ENCODE data around the gene KRTAP10-2.

KRTAP10-2 gene

GRCh38 chr21:44537930-44538911 lies 13.1 kb downstream of the KRTAP10-2 start:
- DNase-seq: no peak

GRCh38 chr21:44535963-44536362 lies 15.3 kb downstream of the KRTAP10-2 start:
- DNase-seq: no peak

DNA sequence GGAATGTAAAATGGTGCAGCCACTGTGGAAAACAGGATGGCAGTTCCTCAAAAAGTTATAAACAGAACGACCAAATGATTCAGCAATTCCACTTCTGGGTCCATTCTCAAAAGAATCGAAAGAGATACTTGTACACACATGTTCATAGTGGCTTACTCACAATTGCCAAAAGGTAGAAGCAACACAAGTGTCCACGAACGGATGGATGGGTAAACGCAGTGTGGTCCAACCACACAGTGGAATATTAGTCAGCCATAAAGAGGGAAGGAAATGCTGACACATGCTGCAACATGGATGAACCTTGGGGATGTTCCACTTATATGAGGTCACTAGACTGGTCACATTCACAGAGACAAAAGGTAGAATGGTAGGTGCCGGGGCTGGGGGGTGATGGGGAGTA lies 16.6 kb downstream of the KRTAP10-2 start:
- no peak for DNase-seq

DNA sequence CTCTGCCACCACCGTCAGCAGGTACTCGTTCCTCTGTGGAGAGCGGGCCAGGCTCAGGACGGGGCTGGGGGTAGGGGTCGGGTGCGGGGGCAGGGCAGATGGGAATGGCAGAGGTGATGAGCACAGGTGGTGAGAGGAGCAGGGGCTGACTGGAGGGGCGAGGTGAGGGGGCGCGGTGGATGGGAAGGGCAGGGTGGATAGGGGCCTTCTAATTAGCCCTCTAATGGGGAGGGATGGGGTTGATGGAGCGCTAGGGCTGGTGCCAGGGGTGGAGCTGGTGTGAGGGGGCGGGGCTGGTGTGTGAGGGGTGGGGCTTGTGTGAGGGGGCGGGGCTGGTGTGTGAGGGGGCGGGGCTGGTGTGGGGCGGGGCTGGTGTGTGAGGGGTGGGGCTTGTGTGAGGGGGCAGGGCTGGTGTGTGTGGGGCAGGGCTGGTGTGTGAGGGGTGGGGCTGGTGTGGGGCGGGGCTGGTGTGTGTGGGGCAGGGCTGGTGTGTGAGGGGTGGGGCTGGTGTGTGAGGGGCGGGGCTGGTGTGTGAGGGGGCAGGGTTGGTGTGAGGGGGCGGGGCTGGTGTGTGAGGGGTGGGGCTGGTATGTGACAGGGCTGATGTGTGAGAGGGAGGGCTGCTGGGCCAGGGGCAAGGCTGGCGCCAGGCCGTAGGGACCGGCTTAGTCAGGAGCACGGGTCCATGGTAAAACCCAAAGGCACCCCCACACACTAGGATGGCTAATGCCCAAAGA lies 17.2 kb downstream of the KRTAP10-2 start:
- no peak for DNase-seq

DNA sequence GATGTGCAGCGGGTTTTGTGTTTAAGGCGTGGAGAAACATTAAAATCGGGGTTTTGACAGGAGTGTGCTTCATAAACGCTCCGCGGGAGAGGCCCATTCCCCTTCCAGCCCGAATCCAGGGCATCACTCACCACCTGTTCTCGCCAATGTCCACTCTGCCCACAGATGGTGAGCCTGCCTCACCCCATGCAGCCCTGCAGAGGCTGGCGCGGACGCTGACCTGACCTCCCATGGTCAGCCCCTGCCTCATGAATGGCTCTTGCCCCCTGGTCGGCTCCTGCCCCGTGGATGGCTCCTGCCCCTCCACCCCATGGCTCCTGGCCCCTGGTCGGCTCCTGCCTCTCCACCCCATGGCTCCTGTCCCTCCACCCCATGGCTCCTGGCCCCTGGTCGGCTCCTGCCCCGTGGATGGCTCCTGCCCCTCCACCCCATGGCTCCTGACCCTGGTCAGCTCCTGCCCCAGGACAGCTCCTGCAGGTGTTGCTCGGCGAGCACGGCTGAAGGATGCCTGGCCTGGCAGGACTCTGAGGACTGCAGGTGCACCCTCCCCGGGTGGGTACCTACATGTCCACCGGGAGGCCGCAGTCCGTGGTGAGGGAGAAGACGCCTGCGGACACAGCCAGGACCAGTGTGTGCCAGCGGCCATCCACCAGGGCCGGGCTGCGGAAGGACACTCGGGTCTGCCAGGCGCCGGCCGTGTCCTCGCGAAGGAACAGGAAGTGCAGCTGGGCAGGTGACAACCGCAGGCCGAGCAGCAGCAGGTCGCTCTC lies 18.0 kb downstream of the KRTAP10-2 start:
- no peak for DNase-seq

- no peak for DNase-seq
These were observed 18.6 kb downstream of the KRTAP10-2 start for GRCh38 chr21:44532712-44533111.

DNA sequence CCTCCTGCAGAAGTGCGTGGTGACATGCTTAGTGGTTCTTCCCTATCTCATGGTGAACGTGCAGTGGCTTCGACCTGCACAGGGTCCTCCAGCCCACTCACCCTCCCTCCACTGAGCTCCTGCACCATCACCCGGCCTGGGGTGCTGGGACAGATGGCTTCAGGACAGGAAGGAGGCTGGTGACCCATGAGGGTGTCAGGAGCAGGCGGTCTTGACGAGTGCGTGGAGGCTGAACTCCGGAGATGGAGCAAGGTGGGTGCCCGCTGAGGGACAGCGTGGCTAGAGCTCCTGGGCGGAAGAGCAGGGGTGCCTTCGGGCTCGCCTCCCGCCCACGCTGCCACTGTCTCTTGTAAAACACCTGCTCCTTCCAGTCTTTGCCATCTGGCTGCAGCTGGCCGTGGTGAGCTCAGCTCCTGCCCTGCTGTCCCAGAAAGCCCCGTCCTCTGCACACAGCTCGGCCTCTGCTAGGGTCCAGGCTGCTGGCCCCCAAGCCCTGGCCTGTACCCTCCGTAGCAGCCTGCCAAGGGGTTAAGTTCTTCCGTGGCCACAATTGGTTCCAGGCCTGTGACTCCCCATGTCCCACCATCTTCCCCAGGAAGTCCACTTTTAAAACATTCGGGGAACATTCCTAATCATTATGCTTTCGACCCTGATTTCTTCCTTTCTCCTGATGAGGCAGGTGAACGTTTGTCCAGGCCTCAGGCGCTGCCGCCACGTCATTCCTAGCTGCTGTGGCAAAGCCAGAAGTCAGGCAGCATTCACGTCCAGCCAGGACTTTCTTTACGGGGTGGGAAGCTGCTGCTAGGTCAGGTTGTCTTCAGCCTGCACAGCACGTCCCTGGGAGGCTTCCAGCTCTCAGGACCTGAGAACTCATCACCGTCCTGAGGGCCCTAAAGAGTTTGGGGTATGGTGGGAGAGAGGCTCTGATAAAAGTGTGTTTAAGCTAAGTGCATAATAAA lies 19.4 kb downstream of the KRTAP10-2 start:
- no peak for DNase-seq

DNA sequence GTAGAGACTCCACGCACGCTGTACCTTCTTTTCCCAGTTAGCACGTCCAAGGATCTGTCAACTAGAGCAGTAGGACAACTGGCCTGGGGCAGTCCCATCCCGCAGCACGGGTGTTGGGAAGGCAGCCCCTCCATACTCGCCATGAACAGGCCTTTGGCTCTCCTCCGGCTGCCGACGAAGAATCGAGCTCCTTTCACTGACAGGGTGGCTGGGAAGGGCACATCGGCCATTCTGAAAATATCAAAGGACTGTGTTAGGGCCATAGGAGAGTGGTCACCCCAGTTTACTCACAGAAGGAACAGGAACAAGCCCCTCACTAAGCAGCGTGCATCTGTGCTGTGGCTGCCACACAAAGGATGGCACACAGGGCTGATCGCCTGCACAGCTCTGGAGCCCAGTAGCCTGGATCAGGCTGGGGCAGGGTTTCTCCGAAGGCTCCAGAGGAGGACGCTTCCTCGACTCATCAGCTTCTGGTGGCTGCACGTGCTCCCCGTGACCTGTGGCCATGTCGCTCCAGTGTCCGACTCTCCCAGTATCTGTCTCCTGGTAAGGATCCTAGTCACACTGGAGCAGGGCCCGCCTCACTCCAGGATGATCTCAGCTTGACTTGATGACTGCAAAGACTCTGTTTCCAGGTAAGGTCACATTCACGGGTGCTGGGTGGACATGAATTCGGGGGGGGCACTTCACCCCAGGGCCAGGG lies 20.3 kb downstream of the KRTAP10-2 start:
- no peak for DNase-seq

- DNase-seq: no peak
These were observed 20.9 kb downstream of the KRTAP10-2 start for GRCh38 chr21:44530221-44530902.

DNA sequence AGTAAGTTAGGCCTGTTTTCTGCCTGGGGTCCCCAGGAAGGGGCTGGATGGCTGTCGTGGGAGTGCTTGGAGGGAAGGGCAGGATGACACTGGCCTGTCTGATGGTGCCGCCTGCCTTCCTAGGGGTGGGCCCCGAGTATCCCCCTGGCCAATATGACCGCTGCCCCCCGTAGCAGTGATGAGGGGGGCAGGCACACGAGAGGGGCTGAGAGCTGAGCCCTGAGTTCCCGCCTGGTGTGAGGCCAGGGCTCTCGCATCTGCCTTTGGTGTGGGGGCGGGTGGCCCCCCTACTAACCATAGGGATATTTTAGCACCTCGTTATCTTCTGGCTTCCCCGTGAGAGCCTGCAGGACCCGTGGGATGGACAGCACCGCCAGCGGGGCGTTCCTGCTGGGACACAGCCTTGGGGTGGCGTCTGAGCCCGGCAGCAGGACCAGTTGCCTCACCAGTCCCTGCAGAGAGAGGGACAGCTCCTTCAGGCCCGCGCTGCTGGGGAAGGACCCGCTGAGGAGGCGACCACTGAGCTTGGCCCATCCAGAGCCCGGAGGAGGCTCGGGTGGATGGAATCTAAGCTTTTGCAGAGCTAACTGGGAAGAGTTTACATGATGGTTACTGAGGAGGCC lies 21.7 kb downstream of the KRTAP10-2 start:
- no peak for DNase-seq

- no peak for DNase-seq
These were observed 22.3 kb downstream of the KRTAP10-2 start for GRCh38 chr21:44529011-44529421.

DNA sequence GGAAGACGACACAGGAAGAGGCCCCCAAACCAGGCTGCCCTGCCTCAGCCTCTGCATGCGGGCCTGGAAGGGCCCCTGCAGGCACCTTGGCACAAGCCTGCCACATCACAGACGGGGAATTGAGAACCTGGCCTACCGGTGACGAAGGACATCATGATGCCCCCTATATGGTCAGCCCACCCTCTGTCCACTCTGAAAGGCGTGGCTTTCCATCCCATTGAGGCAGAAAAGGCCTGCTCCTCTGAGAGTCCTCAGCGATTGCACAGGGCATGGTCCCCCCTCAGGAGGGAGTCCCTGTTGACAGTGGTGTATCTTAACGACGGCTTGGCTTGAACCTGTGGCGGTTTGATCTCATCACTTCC lies 22.7 kb downstream of the KRTAP10-2 start:
- no peak for DNase-seq

DNA sequence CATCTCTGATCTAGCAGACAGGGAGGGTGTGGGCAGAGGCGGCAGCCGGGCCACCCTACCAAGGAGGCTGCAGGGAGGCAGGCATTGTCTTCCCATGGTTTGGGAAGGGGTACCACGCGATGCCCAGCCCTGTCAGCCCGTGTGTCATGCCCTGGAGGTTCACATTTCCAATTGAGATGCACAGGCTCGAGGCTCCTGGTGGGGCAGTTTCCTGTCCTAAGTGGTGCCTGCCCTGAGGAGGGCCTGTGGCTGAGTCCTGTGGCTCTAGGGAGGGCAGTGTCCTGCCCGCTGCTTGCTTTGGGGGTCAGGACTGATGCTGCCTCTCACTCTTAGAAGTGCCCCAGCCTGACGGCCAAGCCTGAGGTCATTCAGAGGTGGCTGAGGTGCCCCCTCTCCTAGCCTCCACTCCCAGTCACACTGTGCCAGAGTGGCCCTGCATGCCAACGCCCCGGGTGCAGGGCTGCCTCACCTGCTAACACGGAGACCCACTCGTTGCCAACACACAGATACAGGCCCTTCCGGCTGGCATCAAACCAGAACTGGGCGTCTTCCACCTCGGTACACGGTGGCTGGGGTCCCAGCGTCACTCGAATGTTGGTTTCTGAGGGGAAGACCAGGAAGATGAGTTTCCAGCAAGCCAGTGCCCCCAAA lies 23.2 kb downstream of the KRTAP10-2 start:
- no peak for DNase-seq

- no peak for DNase-seq
These were observed 23.9 kb downstream of the KRTAP10-2 start for GRCh38 chr21:44527156-44527982.

- no peak for DNase-seq
These were observed 25.0 kb downstream of the KRTAP10-2 start for GRCh38 chr21:44526096-44526997.

GRCh38 chr21:44525391-44526095 lies 25.8 kb downstream of the KRTAP10-2 start:
- no peak for DNase-seq
